Embryonic facial prominence (tissue), 1 donor: ENCODE results near the gene USP17L28.
"Not testable (repeated sequence)": the region's sequence is repeated elsewhere in the genome, so short reads cannot be mapped to it uniquely, and the experiment has no call there.

ENCODE experiments used
- DNase-seq: peaks from one replicate; pipeline ENCODE4 v3.0.0-alpha.2; 2016; ENCODE audit errors: extremely low spot score

USP17L28 gene, protein sequence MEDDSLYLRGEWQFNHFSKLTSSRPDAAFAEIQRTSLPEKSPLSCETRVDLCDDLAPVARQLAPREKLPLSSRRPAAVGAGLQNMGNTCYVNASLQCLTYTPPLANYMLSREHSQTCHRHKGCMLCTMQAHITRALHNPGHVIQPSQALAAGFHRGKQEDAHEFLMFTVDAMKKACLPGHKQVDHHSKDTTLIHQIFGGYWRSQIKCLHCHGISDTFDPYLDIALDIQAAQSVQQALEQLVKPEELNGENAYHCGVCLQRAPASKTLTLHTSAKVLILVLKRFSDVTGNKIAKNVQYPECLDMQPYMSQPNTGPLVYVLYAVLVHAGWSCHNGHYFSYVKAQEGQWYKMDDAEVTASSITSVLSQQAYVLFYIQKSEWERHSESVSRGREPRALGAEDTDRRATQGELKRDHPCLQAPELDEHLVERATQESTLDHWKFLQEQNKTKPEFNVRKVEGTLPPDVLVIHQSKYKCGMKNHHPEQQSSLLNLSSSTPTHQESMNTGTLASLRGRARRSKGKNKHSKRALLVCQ

DNA sequence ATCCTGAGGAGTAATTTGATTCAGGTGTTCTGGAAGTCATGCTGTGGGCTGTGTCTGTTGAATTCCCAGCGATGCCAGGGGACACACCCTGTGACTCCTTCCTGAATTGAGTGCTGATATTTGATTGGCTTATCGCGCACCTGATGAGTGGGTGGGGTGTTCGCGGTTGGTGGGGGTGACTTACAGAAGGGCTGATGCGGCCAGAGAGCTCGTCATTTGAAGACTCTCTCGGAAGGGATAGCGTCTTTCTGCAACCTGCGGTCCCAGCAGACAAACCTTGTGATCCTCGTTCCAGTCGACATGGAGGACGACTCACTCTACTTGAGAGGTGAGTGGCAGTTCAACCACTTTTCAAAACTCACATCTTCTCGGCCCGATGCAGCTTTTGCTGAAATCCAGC lies at the start of gene USP17L28:
USP17L28 (plus strand) TSS at position 301 of the 400 bp plus-strand sequence; CDS start at position 301, 0 bp downstream.
- DNase-seq, result not testable (repeated sequence)

DNA sequence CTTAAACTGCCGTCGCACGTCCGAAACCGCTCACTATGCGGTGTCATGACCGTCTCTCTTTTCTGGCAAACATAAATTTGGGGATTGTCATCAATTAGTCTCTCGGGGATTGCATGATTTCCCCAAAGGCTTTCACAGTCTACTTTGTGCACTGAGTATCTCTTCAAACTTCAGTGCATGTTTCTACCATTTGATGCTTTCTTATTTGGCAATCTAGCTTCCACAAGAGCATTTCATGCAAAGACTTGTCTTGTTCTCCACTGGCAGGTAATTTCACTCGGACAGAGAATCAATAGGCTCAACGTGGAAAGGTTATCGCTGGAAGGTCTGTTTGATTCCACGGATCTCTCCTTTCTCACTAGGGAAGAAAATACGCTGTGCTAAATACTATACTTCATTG lies 24.5 kb upstream of the USP17L28 start:
- DNase-seq, result not testable (repeated sequence)

DNA sequence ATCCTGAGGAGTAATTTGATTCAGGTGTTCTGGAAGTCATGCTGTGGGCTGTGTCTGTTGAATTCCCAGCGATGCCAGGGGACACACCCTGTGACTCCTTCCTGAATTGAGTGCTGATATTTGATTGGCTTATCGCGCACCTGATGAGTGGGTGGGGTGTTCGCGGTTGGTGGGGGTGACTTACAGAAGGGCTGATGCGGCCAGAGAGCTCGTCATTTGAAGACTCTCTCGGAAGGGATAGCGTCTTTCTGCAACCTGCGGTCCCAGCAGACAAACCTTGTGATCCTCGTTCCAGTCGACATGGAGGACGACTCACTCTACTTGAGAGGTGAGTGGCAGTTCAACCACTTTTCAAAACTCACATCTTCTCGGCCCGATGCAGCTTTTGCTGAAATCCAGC lies 23.8 kb upstream of the USP17L28 start, which contains the start of gene USP17L24:
USP17L24 (plus strand) TSS at position 301 of the 400 bp plus-strand sequence; CDS start at position 301, 0 bp downstream.
- DNase-seq, result not testable (repeated sequence)

DNA sequence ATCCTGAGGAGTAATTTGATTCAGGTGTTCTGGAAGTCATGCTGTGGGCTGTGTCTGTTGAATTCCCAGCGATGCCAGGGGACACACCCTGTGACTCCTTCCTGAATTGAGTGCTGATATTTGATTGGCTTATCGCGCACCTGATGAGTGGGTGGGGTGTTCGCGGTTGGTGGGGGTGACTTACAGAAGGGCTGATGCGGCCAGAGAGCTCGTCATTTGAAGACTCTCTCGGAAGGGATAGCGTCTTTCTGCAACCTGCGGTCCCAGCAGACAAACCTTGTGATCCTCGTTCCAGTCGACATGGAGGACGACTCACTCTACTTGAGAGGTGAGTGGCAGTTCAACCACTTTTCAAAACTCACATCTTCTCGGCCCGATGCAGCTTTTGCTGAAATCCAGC lies 19.1 kb upstream of the USP17L28 start, which contains the start of gene USP17L25:
USP17L25 (plus strand) TSS at position 301 of the 400 bp plus-strand sequence; CDS start at position 301, 0 bp downstream.
- DNase-seq, result not testable (repeated sequence)

DNA sequence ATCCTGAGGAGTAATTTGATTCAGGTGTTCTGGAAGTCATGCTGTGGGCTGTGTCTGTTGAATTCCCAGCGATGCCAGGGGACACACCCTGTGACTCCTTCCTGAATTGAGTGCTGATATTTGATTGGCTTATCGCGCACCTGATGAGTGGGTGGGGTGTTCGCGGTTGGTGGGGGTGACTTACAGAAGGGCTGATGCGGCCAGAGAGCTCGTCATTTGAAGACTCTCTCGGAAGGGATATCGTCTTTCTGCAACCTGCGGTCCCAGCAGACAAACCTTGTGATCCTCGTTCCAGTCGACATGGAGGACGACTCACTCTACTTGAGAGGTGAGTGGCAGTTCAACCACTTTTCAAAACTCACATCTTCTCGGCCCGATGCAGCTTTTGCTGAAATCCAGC lies 14.3 kb upstream of the USP17L28 start, which contains the start of gene USP17L26:
USP17L26 (plus strand) TSS at position 301 of the 400 bp plus-strand sequence; CDS start at position 301, 0 bp downstream.
- DNase-seq, result not testable (repeated sequence)

DNA sequence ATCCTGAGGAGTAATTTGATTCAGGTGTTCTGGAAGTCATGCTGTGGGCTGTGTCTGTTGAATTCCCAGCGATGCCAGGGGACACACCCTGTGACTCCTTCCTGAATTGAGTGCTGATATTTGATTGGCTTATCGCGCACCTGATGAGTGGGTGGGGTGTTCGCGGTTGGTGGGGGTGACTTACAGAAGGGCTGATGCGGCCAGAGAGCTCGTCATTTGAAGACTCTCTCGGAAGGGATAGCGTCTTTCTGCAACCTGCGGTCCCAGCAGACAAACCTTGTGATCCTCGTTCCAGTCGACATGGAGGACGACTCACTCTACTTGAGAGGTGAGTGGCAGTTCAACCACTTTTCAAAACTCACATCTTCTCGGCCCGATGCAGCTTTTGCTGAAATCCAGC lies 9.6 kb upstream of the USP17L28 start, which contains the start of gene USP17L5:
USP17L5 (plus strand) TSS at position 301 of the 400 bp plus-strand sequence; CDS start at position 301, 0 bp downstream.
- DNase-seq, result not testable (repeated sequence)

DNA sequence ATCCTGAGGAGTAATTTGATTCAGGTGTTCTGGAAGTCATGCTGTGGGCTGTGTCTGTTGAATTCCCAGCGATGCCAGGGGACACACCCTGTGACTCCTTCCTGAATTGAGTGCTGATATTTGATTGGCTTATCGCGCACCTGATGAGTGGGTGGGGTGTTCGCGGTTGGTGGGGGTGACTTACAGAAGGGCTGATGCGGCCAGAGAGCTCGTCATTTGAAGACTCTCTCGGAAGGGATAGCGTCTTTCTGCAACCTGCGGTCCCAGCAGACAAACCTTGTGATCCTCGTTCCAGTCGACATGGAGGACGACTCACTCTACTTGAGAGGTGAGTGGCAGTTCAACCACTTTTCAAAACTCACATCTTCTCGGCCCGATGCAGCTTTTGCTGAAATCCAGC lies 4.8 kb upstream of the USP17L28 start, which contains the start of gene USP17L27:
USP17L27 (plus strand) TSS at position 301 of the 400 bp plus-strand sequence; CDS start at position 301, 0 bp downstream.
- DNase-seq, result not testable (repeated sequence)

DNA sequence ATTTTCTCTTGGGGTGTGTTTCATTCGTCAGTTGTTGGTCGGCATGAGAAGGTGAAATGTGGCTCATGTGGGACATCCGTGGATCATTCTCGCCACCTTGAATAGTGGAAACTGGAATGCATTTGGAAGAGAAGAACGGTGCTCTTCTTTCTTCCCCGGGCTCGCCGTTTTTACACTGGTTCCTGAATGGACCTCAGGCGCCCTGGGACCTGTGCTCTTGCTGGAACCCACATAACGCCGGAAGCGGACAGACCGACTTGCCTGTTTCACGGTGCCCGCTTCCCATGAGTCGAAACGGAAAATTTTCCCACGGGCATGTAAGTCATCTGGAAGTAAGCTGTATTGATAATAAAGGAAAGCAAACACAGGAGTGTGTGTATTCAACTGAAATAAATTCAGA lies 2.2 kb downstream of the USP17L28 start:
- DNase-seq, result not testable (repeated sequence)

DNA sequence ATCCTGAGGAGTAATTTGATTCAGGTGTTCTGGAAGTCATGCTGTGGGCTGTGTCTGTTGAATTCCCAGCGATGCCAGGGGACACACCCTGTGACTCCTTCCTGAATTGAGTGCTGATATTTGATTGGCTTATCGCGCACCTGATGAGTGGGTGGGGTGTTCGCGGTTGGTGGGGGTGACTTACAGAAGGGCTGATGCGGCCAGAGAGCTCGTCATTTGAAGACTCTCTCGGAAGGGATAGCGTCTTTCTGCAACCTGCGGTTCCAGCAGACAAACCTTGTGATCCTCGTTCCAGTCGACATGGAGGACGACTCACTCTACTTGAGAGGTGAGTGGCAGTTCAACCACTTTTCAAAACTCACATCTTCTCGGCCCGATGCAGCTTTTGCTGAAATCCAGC lies 4.6 kb downstream of the USP17L28 start, which contains the start of gene USP17L29:
USP17L29 (plus strand) TSS at position 301 of the 400 bp plus-strand sequence; CDS start at position 301, 0 bp downstream.
- DNase-seq, result not testable (repeated sequence)

DNA sequence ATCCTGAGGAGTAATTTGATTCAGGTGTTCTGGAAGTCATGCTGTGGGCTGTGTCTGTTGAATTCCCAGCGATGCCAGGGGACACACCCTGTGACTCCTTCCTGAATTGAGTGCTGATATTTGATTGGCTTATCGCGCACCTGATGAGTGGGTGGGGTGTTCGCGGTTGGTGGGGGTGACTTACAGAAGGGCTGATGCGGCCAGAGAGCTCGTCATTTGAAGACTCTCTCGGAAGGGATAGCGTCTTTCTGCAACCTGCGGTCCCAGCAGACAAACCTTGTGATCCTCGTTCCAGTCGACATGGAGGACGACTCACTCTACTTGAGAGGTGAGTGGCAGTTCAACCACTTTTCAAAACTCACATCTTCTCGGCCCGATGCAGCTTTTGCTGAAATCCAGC lies 14.1 kb downstream of the USP17L28 start, which contains the start of gene USP17L30:
USP17L30 (plus strand) TSS at position 301 of the 400 bp plus-strand sequence; CDS start at position 301, 0 bp downstream.
- DNase-seq, result not testable (repeated sequence)

DNA sequence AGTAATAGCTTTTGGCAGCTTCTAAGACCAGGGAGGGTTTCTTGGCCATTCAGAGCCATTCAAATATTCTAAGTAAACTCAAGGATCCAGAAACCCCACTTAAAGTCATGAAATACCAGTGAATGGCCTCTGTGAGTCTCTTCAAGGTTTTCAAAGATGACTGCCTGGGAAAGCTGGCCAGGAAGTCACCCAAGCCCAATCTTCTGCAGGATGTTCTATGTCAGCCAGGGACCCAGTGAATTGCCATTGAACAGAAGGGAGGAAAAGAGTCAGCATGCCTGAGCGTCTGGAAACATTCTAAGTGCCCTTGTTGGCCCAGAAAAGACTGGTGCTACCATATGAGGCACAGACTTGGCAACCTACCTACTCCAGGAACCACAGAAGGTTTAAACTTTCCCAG lies 31.2 kb downstream of the USP17L28 start:
- DNase-seq, result not testable (repeated sequence)

DNA sequence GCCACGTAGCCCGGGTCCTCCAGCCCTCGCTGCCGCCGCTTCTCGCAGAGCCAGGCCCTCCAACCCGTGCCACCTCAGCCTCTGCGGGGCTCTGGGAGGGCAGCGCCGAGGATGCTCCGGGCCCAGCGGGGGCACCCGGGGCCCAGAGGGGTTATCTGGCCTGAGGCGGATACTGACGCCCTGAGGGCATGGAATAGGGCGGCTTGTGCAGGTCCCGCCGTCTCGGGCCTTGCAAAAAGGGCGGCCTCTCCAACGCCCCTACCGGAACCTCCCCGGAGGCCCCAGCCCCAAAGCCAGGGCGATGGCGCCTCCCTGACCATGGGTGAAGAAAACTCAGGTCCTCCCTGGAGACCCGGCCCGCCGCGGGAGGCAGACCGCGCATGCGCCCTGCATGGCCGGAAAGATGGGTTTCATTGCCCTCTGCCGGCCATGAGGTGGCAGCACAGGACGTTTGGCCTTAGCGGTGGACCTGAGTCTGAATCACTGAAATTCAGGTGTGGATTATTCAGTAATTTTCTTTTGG lies 32.4 kb downstream of the USP17L28 start:
- DNase-seq, result not testable (repeated sequence)

DNA sequence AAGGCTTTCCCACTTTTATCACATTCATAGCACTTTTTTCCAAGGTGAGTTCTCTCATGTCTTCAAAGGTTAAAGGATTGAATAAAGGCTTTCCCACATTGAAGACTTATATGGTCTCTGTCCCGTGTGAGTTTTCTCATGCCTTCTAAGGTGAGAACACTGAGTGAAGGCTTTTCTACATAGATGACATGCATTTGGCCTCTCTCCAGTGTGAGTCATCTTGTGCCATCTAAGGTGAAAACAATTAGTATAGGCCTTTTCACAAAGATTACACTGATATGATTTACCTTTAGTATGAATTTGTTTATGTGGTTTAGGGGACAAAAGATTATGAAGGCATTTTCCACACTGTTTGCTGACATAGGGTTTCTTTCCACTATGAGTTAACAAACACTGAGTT lies 35.4 kb downstream of the USP17L28 start:
- DNase-seq, result no peak

DNA sequence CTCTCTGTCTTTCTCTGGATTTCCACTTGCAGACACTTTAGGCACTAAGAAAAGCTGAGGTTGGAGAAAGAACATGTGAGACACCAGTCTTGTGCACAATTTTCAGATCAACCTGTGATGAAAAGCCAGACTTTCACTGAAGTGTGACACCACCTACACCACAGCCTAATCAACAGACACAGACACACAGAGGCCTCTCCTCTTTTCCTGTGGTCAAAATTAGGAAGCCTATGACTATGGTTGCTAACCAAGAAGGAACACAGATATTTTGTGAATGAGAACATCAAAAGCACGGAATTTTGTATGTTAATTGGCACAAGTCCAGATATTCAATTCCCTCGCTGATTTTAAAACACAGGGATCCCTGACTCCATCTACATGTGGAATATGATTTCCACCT lies 40.3 kb downstream of the USP17L28 start:
- not testable (repeated sequence) for DNase-seq
